Breast epithelium (tissue), 4 donors: ENCODE measurements around the gene PCDH18. TPM values are rescaled to one million over a fixed set of nuclear protein-coding genes. Genes with fewer than 3 reads are reported as not detected.
"Not testable (repeated sequence)": the region's sequence is repeated elsewhere in the genome, so short reads cannot be mapped to it uniquely, and the experiment has no call there.

Experiments used
- DNase-seq, 2 donors: peaks; one replicate each; pipeline ENCODE4 v3.0.0-alpha.2; 2019; ENCODE audit warnings: low spot score in 2 of 2
- H3K27ac ChIP-seq, 2 donors: fragments of 200-600 bp; sonication (generic) in 1 of 2; one replicate each; pipeline ENCODE4 v1.5.1; 2016 to 2019; ENCODE audit warnings: mild to moderate bottlenecking in 1 of 2
- H3K27me3 ChIP-seq, 2 donors: fragments of 200-600 bp; sonication (generic) in 1 of 2; one replicate each; pipeline versions ENCODE4 v1.5.1 to v1.6.0; 2017 to 2019; ENCODE audit warnings: control low read depth in 1 of 2, mild to moderate bottlenecking in 1 of 2
- H3K36me3 ChIP-seq: fragments of 200-600 bp; one replicate; pipeline ENCODE4 v1.5.1; 2019
- H3K4me1 ChIP-seq, 2 donors: fragments of 200-600 bp; sonication (generic); one replicate each; pipeline ENCODE4 v1.5.1; 2016 to 2019; ENCODE audit warnings: control low read depth in 1 of 2
- H3K4me3 ChIP-seq, 3 donors: fragments of 200-600 bp; sonication (generic); 1 replicate in 2 of 3; 2 replicates in 1 of 3; pipeline ENCODE4 v1.5.1; 2016 to 2019; ENCODE audit warnings: mild to moderate bottlenecking in 3 of 3, moderate library complexity in 2 of 3
- H3K9me3 ChIP-seq, 2 donors: fragments of 200-600 bp; sonication (generic) in 1 of 2; one replicate each; pipeline ENCODE4 v1.5.1; 2016 to 2019; ENCODE audit warnings: control low read depth in 1 of 2
- CTCF ChIP-seq, 3 donors: fragments of 450-650 bp; IDR thresholded peaks; one replicate each; pipeline ENCODE4 v1.5.1; 2016 to 2017; ENCODE audit warnings: antibody characterized with exemption in 3 of 3, mild to moderate bottlenecking in 3 of 3, moderate library complexity in 3 of 3
- POLR2A ChIP-seq: fragments of 450-650 bp; IDR thresholded peaks from one replicate; pipeline ENCODE4 v1.6.1; 2016; ENCODE audit warnings: antibody characterized with exemption, mild to moderate bottlenecking, moderate library complexity
- POLR2AphosphoS5 ChIP-seq, 3 donors: sonication (generic); formaldehyde crosslinking; IDR thresholded peaks; one replicate each; pipeline ENCODE4 v1.6.1; 2017; ENCODE audit warnings: antibody characterized with exemption in 3 of 3
- intact Hi-C: fragments of 100-400 bp; cut with DNase I; formaldehyde crosslinking; loops from one replicate; pipeline ENCODE4 v1.15.1; 2023; ENCODE audit warnings: low total_unique reads
- total RNA-seq, 3 donors: library from RNA; depleted of rRNA; stranded (reverse); fragments of >200 nt; gene quantifications; one replicate each; pipeline ENCODE4 v1.1.0, GENCODE V29; 2016

Gene PCDH18
- total RNA-seq, 3 donors from 2014 or later, result 34.2 to 67.2 (median 52.1) TPM

GRCh38 chr4:137510557-137511265 is 21.6 kb downstream of the PCDH18 start:
- H3K4me3 ChIP-seq, result peak overlapping the region in 1 of 3 donors; percentile 16
- H3K27ac ChIP-seq, result no peak overlapping the region
- intact Hi-C loops, result no loop called here
- H3K27me3 ChIP-seq, result no peaks in the 10 kb centered on the region
- TF ChIP-seq CTCF (IDR thresholded peaks at IDR 0.05) (no peak), POLR2AphosphoS5 (IDR thresholded peaks at IDR 0.05) (no peak), POLR2A (no peak)
- DNase-seq, result no peak
- no peaks in the 10 kb centered on the region for H3K9me3 ChIP-seq
- no peaks in the 10 kb centered on the region for H3K36me3 ChIP-seq
- no peaks in the 10 kb centered on the region for H3K4me1 ChIP-seq

GRCh38 chr4:137509855-137510282 is 22.4 kb downstream of the PCDH18 start:
- Histone ChIP-seq H3K36me3 (no peaks in the 10 kb centered on the region), H3K27ac (peak overlapping the region; percentile 14 to 62), H3K27me3 (no peaks in the 10 kb centered on the region), H3K9me3 (no peaks in the 10 kb centered on the region), H3K4me1 (no peaks in the 10 kb centered on the region), H3K4me3 (no peak overlapping the region)
- TF ChIP-seq CTCF (IDR thresholded peaks at IDR 0.05) (no peak), POLR2A (no peak), POLR2AphosphoS5 (IDR thresholded peaks at IDR 0.05) (no peak)
- intact Hi-C loops, result no loop called here
- DNase-seq, result no peak

- H3K4me1 ChIP-seq, result no peaks in the 10 kb centered on the region
- DNase-seq, result no peak
- no peaks in the 10 kb centered on the region for H3K9me3 ChIP-seq
- no peak overlapping the region for H3K4me3 ChIP-seq
- H3K27ac ChIP-seq, result no peak overlapping the region
- no peaks in the 10 kb centered on the region for H3K27me3 ChIP-seq
- TF ChIP-seq POLR2A, result no peak
- TF ChIP-seq CTCF (IDR thresholded peaks at IDR 0.05), result no peak
- no peak for TF ChIP-seq POLR2AphosphoS5 (IDR thresholded peaks at IDR 0.05)
- H3K36me3 ChIP-seq, result no peaks in the 10 kb centered on the region
- intact Hi-C loops, result no loop called here
Measured at GRCh38 chr4:137502339-137503129, 29.8 kb downstream of the PCDH18 start.

GRCh38 chr4:137496267-137496666 is 36.0 kb downstream of the PCDH18 start:
- H3K9me3 ChIP-seq, intact Hi-C loops, H3K27ac ChIP-seq, DNase-seq, H3K4me3 ChIP-seq, H3K4me1 ChIP-seq, H3K36me3 ChIP-seq, H3K27me3 ChIP-seq: not testable (repeated sequence)

- intact Hi-C loops, result no loop called here
- no peaks in the 10 kb centered on the region for H3K9me3 ChIP-seq
- H3K4me3 ChIP-seq, result no peak overlapping the region
- no peak overlapping the region for H3K27ac ChIP-seq
- no peak for DNase-seq
- TF ChIP-seq CTCF (IDR thresholded peaks at IDR 0.05), result no peak
- H3K27me3 ChIP-seq, result no peaks in the 10 kb centered on the region
- H3K36me3 ChIP-seq, result no peaks in the 10 kb centered on the region
- H3K4me1 ChIP-seq, result no peaks in the 10 kb centered on the region
Measured at GRCh38 chr4:137495578-137495977, 36.7 kb downstream of the PCDH18 start.

GRCh38 chr4:137483313-137483959 is 48.9 kb downstream of the PCDH18 start:
- DNase-seq, H3K36me3 ChIP-seq, intact Hi-C loops, H3K9me3 ChIP-seq, H3K4me1 ChIP-seq, H3K27ac ChIP-seq, H3K4me3 ChIP-seq, H3K27me3 ChIP-seq: not testable (repeated sequence)

GRCh38 chr4:137479657-137480056 is 52.6 kb downstream of the PCDH18 start:
- intact Hi-C loops, H3K9me3 ChIP-seq, H3K27ac ChIP-seq, DNase-seq, H3K4me1 ChIP-seq, H3K27me3 ChIP-seq, H3K36me3 ChIP-seq, H3K4me3 ChIP-seq: not testable (repeated sequence)
